GM23338 (cell line): ENCODE results near the gene OR1I1. TPM values are rescaled to one million over a fixed set of nuclear protein-coding genes. Genes with fewer than 3 reads are reported as not detected.

ENCODE experiments used
- ATAC-seq: fragments of 200-7000 bp; cut with Tn5 transposase; 3 replicates; pipeline ENCODE4 v1.9.1; 2020
- DNase-seq: peaks from one replicate; pipeline ENCODE4 v3.0.0-alpha.2; 2015; ENCODE audit warnings: low spot score
- H2AFZ ChIP-seq: fragments of 200-600 bp; sonication (generic); 2 replicates; pipeline ENCODE4 v1.8.0; 2016; ENCODE audit warnings: antibody characterized with exemption, mild to moderate bottlenecking, moderate library complexity
- H3F3A ChIP-seq: fragments of 200-600 bp; sonication (generic); replicated peaks from 2 replicates; pipeline ENCODE4 v1.8.0; 2017; ENCODE audit warnings: antibody characterized with exemption, mixed run types, low read depth
- H3K27ac ChIP-seq: fragments of 200-600 bp; sonication (generic); 2 replicates; pipeline ENCODE4 v1.6.1; 2016; ENCODE audit warnings: low read depth
- H3K27me3 ChIP-seq: fragments of 200-600 bp; sonication (generic); 2 replicates; pipeline ENCODE4 v1.8.0; 2016; ENCODE audit warnings: mild to moderate bottlenecking, mixed run types, moderate library complexity; ENCODE audit not compliant: insufficient read depth
- H3K36me3 ChIP-seq: fragments of 200-600 bp; sonication (generic); 2 replicates; pipeline ENCODE4 v1.8.0; 2016; ENCODE audit warnings: mild to moderate bottlenecking; ENCODE audit not compliant: insufficient read depth
- H3K4me1 ChIP-seq: fragments of 200-600 bp; sonication (generic); 2 replicates; pipeline ENCODE4 v1.8.0; 2016; ENCODE audit warnings: mild to moderate bottlenecking, moderate library complexity; ENCODE audit not compliant: insufficient read depth
- H3K4me2 ChIP-seq: fragments of 200-600 bp; sonication (generic); 2 replicates; pipeline ENCODE4 v1.7.1; 2017; ENCODE audit warnings: mixed run types
- H3K4me3 ChIP-seq: fragments of 200-600 bp; sonication (generic); 2 replicates; pipeline ENCODE4 v1.6.1; 2016; ENCODE audit warnings: mixed run types
- H3K79me2 ChIP-seq: fragments of 200-600 bp; sonication (generic); replicated peaks from 2 replicates; pipeline ENCODE4 v1.8.0; 2017; ENCODE audit warnings: mild to moderate bottlenecking; ENCODE audit not compliant: insufficient read depth
- H3K9me2 ChIP-seq: fragments of 200-600 bp; sonication (generic); 2 replicates; pipeline ENCODE4 v1.8.0; 2017; ENCODE audit not compliant: insufficient read depth
- H4K20me1 ChIP-seq: fragments of 200-600 bp; sonication (generic); replicated peaks from 2 replicates; pipeline ENCODE4 v1.8.0; 2017; ENCODE audit warnings: mild to moderate bottlenecking; ENCODE audit not compliant: insufficient read depth
- H3K27ac Mint-ChIP-seq: 2 replicates; pipeline ENCODE4 v1.8.0; 2020; ENCODE audit warnings: inconsistent platforms, mild to moderate bottlenecking, moderate library complexity, mixed read lengths
- H3K27me3 Mint-ChIP-seq: 3 replicates; pipeline ENCODE4 v1.8.0; 2022; ENCODE audit warnings: low read depth, mild to moderate bottlenecking, moderate library complexity, mixed read lengths, inconsistent platforms; ENCODE audit not compliant: insufficient read depth, poor library complexity
- H3K36me3 Mint-ChIP-seq: 3 replicates; pipeline ENCODE4 v1.8.0; 2021; ENCODE audit warnings: low read depth, mild to moderate bottlenecking, inconsistent platforms, moderate library complexity, mixed read lengths
- H3K4me1 Mint-ChIP-seq: 3 replicates; pipeline ENCODE4 v1.8.0; 2020; ENCODE audit warnings: mild to moderate bottlenecking, inconsistent platforms, mixed read lengths
- H3K4me3 Mint-ChIP-seq: 3 replicates; pipeline ENCODE4 v1.8.0; 2021; ENCODE audit warnings: moderate library complexity, mild to moderate bottlenecking, inconsistent platforms, mixed read lengths
- H3K9me3 Mint-ChIP-seq: 3 replicates; pipeline ENCODE4 v1.8.0; 2020; ENCODE audit warnings: moderate library complexity, mild to moderate bottlenecking, inconsistent platforms, mixed read lengths
- EZH2 ChIP-seq: fragments of 200-600 bp; sonication (generic); IDR thresholded peaks from one replicate; pipeline ENCODE4 v1.8.0; 2017; ENCODE audit warnings: antibody characterized with exemption, mild to moderate bottlenecking, low read depth; ENCODE audit not compliant: unreplicated experiment
- EZH2phosphoT487 ChIP-seq: fragments of 200-600 bp; sonication (generic); IDR thresholded peaks from one replicate; pipeline ENCODE4 v1.8.1; 2018; ENCODE audit warnings: antibody characterized with exemption; ENCODE audit not compliant: unreplicated experiment
- JUNB ChIP-seq: IDR thresholded peaks from one replicate; pipeline ENCODE4 v1.6.1; 2016; ENCODE audit warnings: antibody characterized with exemption; ENCODE audit not compliant: unreplicated experiment
- NANOG ChIP-seq: IDR thresholded peaks from 2 replicates; pipeline ENCODE4 v1.6.1; 2016; ENCODE audit warnings: antibody characterized with exemption, borderline replicate concordance
- POLR2AphosphoS5 ChIP-seq: IDR thresholded peaks from 2 replicates; pipeline ENCODE4 v1.6.1; 2016; ENCODE audit warnings: antibody characterized with exemption, low read depth
- STAT1 ChIP-seq: IDR thresholded peaks from one replicate; pipeline ENCODE4 v1.6.1; 2016; ENCODE audit warnings: antibody characterized with exemption; ENCODE audit not compliant: unreplicated experiment
- ZNF331 ChIP-seq: fragments of 250-450 bp; sonication (Bioruptor Pico); IDR thresholded peaks from 2 replicates; pipeline ENCODE4 v1.5.0; 2020; ENCODE audit warnings: low read depth, mild to moderate bottlenecking, moderate library complexity
- polyA plus RNA-seq: library from polyadenylated mRNA; unstranded; fragments of >200 nt; fragmentation: Nextera tagmentation; extraction: Ambion mirVana; gene quantifications from 2 replicates; pipeline ENCODE4 v1.2.1, GENCODE V29; 2016
- total RNA-seq: library from RNA; depleted of rRNA; stranded (reverse); fragments of >200 nt; shearing (Covaris generic); gene quantifications from 2 replicates; pipeline ENCODE4 v1.2.3, GENCODE V29; 2014
- TF ChIP-seq, protein P1 (sequence below): IDR thresholded peaks from one replicate; pipeline ENCODE4 v1.6.1; 2018; ENCODE audit warnings: antibody characterized with exemption; ENCODE audit not compliant: unreplicated experiment
- TF ChIP-seq, protein P2 (sequence below), 2 experiments: fragments of 200-600 bp in 1 of 2; sonication (generic) in 1 of 2; conservative IDR thresholded peaks; 2 replicates each; pipeline versions ENCODE4 v1.5.1 to v1.6.1; 2016 to 2017; ENCODE audit warnings: antibody characterized with exemption in 2 of 2, low read depth in 2 of 2, mild to moderate bottlenecking in 2 of 2, moderate library complexity in 1 of 2
- TF ChIP-seq, protein P3 (sequence below): IDR thresholded peaks from 2 replicates; pipeline ENCODE4 v1.6.1; 2016; ENCODE audit warnings: antibody characterized with exemption

The OR1I1 gene
- total and polyA plus RNA-seq, 2 experiments from 2014 or later: not detected

DNA sequence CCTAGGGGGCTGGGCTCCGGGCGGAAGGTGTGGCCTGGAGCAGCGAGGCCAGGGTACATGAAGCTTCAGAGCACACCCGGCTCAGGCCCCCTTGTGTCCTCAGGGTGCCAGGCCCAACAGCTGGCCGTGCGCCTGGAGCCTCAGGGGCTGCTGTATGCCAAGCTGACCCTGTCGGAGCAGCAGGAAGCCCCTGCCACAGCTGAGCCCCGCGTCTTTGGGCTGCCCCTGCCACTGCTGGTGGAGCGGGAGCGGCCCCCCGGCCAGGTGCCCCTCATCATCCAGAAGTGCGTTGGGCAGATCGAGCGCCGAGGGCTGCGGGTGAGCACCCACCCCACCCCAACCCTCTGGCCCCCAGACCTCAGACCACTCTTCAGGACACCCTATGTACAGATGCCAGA is 28.4 kb downstream of the OR1I1 start (continued):
- TF ChIP-seq, protein P1, sequence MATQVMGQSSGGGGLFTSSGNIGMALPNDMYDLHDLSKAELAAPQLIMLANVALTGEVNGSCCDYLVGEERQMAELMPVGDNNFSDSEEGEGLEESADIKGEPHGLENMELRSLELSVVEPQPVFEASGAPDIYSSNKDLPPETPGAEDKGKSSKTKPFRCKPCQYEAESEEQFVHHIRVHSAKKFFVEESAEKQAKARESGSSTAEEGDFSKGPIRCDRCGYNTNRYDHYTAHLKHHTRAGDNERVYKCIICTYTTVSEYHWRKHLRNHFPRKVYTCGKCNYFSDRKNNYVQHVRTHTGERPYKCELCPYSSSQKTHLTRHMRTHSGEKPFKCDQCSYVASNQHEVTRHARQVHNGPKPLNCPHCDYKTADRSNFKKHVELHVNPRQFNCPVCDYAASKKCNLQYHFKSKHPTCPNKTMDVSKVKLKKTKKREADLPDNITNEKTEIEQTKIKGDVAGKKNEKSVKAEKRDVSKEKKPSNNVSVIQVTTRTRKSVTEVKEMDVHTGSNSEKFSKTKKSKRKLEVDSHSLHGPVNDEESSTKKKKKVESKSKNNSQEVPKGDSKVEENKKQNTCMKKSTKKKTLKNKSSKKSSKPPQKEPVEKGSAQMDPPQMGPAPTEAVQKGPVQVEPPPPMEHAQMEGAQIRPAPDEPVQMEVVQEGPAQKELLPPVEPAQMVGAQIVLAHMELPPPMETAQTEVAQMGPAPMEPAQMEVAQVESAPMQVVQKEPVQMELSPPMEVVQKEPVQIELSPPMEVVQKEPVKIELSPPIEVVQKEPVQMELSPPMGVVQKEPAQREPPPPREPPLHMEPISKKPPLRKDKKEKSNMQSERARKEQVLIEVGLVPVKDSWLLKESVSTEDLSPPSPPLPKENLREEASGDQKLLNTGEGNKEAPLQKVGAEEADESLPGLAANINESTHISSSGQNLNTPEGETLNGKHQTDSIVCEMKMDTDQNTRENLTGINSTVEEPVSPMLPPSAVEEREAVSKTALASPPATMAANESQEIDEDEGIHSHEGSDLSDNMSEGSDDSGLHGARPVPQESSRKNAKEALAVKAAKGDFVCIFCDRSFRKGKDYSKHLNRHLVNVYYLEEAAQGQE: no peak

DNA sequence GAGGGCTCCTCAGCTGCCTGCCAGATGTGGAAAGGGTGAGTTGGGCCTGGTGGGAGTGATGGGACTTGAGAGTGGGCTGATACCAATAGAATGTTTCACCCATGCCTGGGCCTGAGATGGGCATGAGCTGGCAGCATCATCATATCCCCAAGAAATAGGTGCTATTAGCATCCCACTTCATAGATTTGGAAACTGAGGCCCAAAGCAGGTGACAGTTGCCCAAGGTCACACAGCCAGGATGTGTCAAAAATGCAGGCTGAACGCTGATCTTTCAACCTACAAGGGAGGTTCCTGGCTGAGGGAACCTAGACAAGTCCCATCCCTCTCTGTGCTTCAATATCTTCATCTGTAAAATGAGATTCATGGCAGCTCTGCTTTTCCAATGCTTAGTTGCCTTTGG is 29.7 kb downstream of the OR1I1 start:
- Mint-ChIP-seq H3K9me3 (no peaks in the 10 kb centered on the region), H3K4me3 (no peak overlapping the region), H3K4me1 (peaks cover 9% of the 10 kb centered on the region), H3K27me3 (peaks cover 10% of the 10 kb centered on the region), H3K27ac (no peak overlapping the region), H3K36me3 (peaks cover 55% of the 10 kb centered on the region)
- no peaks in the 10 kb centered on the region for H3K27me3 ChIP-seq
- H3K4me1 ChIP-seq: peaks cover 8% of the 10 kb centered on the region; the same call in 1 of the 2 replicates
- ATAC-seq: no peak
- no peak for DNase-seq
- H3K4me2 ChIP-seq: no peak overlapping the region
- H2AFZ ChIP-seq: no peak overlapping the region
- peaks cover 20% of the 10 kb centered on the region; the same call in 1 of the 2 replicates for H3K36me3 ChIP-seq
- H3K79me2 ChIP-seq: peaks cover 9% of the 10 kb centered on the region
- H3K4me3 ChIP-seq: no peak overlapping the region
- H3K27ac ChIP-seq: no peak overlapping the region
- H4K20me1 ChIP-seq: peaks cover 4% of the 10 kb centered on the region; the same call in 1 of the 2 replicates
- H3K9me2 ChIP-seq: no peaks in the 10 kb centered on the region
- H3F3A ChIP-seq: peaks cover 6% of the 10 kb centered on the region; the same call in 1 of the 2 replicates
- TF ChIP-seq, protein P1: no peak
- TF ChIP-seq NANOG (no peak), ZNF331 (CRISPR knock-in tag) (no peak), EZH2 (no peak), STAT1 (no peak), EZH2phosphoT487 (no peak), JUNB (no peak), POLR2AphosphoS5 (no peak)
- TF ChIP-seq, protein P2, sequence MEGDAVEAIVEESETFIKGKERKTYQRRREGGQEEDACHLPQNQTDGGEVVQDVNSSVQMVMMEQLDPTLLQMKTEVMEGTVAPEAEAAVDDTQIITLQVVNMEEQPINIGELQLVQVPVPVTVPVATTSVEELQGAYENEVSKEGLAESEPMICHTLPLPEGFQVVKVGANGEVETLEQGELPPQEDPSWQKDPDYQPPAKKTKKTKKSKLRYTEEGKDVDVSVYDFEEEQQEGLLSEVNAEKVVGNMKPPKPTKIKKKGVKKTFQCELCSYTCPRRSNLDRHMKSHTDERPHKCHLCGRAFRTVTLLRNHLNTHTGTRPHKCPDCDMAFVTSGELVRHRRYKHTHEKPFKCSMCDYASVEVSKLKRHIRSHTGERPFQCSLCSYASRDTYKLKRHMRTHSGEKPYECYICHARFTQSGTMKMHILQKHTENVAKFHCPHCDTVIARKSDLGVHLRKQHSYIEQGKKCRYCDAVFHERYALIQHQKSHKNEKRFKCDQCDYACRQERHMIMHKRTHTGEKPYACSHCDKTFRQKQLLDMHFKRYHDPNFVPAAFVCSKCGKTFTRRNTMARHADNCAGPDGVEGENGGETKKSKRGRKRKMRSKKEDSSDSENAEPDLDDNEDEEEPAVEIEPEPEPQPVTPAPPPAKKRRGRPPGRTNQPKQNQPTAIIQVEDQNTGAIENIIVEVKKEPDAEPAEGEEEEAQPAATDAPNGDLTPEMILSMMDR (conservative IDR thresholded peaks at IDR 0.05; ENCODE audit: low read depth in 2 of 2): no peak
- TF ChIP-seq, protein P3, sequence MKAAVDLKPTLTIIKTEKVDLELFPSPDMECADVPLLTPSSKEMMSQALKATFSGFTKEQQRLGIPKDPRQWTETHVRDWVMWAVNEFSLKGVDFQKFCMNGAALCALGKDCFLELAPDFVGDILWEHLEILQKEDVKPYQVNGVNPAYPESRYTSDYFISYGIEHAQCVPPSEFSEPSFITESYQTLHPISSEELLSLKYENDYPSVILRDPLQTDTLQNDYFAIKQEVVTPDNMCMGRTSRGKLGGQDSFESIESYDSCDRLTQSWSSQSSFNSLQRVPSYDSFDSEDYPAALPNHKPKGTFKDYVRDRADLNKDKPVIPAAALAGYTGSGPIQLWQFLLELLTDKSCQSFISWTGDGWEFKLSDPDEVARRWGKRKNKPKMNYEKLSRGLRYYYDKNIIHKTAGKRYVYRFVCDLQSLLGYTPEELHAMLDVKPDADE: no peak
